Dermis microvascular lymphatic vessel endothelial cell (primary cell): ENCODE data around the gene EFNA2. TPM values are rescaled to one million over a fixed set of nuclear protein-coding genes. Genes with fewer than 3 reads are reported as not detected.
"Not testable (repeated sequence)": the region's sequence is repeated elsewhere in the genome, so short reads cannot be mapped to it uniquely, and the experiment has no call there.

Experiments
- DNase-seq, 2 donors: peaks; one replicate each; pipeline versions ENCODE4 v3.0.0 to v3.0.0-alpha.2; 2010; ENCODE audit warnings: low read depth in 2 of 2
- total RNA-seq: library from RNA; depleted of rRNA; stranded (reverse); fragments of >200 nt; gene quantifications from 2 replicates; pipeline ENCODE4 v1.2.1, GENCODE V29; 2014

EFNA2 gene
- total RNA-seq, 1 donor from 2014 or later: 0.13 TPM

GRCh38 chr19:1296078-1296477, 10.4 kb downstream of the EFNA2 start:
- DNase-seq: no peak

DNA sequence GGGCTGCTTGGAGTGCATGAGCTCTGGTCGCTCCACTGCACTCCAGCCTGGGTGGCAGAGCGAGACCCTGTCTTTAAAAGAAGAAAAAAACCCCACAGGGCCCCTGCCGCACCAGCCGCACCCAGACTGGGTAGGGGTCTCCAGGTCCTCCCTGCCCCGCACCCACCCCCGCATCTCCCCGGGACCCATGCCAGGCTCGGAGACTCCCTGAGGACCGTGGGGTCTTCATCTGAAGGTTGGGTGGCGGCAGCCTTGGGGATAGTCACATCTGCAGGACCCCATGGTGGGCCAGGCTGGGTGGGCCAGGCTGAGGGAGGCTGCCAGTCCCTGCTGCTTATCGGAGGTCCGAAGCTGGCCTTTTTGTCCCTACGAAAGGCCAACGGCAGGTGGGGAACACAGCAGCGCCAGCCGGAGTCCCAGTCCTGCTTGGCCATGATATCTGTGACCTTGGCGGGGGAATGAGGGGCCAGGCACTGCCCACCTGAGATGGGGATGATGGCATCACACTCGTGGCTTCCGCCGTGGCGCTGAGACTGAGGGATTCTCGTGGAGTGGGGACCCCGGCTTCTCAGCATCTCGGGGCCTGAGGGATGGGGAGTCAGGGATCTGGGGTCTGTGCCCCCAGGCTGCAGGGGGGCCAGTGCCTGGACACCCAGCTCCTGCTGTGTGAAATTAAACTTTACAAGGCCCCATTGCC, 11.1 kb downstream of the EFNA2 start:
- no peak for DNase-seq

DNA sequence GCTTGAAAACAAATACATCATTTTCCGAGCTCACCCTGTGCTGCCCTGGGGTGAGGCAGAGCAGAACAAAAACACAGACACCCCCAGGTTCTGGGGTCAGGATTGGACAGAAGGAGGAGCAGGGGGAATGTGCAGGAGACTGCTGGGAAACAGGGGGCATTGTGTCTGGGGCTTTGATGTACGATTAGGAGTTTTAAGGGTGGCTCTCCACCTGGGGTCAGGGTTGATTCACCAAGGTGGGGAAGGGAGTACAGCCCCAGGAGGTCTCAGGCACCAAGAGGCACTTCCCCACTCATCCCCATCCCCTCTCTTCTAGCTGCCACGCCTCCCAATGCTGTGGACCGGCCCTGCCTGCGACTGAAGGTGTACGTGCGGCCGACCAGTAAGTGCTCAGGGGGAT, 12.6 kb downstream of the EFNA2 start:
- no peak for DNase-seq

GRCh38 chr19:1299801-1300200, 14.1 kb downstream of the EFNA2 start:
- no peak for DNase-seq

- DNase-seq: no peak
Measured at GRCh38 chr19:1300744-1301490, 15.2 kb downstream of the EFNA2 start.

GRCh38 chr19:1302533-1303239, 17.0 kb downstream of the EFNA2 start:
- no peak for DNase-seq

- DNase-seq: no peak
Measured at GRCh38 chr19:1304197-1304924, 18.7 kb downstream of the EFNA2 start.

DNA sequence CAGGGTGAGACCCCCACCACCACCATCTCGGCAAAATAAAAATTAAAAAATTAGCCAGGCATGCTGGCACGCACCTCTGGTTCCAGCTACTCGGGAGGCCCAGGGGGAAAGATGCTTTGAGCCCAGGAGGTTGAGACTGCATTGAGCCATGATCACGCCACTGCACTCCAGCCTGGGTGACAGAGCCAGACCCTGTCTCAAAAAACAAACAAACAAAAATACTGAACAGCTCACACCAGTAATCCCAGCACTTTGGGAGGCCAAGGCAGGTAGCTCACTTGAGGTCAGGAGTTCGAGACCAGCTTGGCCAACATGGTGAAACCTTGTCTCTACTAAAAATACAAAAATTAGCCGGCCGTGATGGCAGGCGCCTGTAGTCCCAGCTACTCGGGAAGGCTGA, 19.7 kb downstream of the EFNA2 start:
- not testable (repeated sequence) for DNase-seq

GRCh38 chr19:1307320-1307719, 21.6 kb downstream of the EFNA2 start:
- DNase-seq: no peak

GRCh38 chr19:1307755-1308303, 22.2 kb downstream of the EFNA2 start:
- DNase-seq: no peak

GRCh38 chr19:1308718-1309117, 23.0 kb downstream of the EFNA2 start:
- no peak for DNase-seq

DNA sequence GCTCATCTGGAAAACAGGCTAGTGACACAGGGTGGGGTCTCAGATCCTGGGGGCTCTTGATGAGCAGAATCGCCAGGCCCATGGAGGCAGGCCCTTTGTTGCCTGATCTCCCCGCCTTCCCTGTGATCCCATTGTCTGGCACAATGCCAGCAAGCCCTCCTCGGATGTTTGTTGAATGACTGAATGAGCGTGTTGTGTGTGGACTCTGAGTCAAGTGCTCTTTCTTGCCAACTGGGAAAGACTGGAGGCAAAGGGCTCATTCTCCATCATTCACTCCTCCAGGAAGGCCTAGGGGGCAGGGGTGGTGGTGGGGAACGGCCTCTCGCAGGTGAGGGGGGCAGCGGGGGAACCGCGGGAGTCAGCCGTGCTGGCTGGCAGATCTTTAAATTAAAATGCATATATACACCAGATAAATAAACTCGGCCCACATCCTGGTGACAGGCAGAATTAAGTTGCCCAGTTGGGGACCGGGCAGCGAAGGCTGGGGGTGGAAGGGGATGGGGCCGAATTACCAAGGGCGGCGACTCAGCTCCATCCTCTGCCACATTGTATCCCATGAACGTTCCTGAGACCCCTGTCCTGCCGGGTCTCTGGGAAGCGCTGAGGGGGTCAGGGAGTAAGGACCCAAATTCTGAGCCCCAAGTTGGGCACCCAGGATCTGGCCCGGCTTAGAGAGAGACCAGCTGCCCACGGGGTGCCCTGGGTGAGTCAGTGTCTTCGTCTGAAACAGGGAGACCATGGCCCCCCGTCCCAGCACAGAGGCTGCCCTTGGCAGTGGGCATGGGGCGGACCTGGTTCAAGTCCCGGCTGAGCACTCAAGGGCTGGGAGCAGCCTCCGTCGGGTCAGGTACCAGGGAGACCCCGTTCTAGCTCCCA, 24.5 kb downstream of the EFNA2 start:
- DNase-seq: no peak

- DNase-seq: no peak
Measured at GRCh38 chr19:1310853-1311180, 25.1 kb downstream of the EFNA2 start.

DNA sequence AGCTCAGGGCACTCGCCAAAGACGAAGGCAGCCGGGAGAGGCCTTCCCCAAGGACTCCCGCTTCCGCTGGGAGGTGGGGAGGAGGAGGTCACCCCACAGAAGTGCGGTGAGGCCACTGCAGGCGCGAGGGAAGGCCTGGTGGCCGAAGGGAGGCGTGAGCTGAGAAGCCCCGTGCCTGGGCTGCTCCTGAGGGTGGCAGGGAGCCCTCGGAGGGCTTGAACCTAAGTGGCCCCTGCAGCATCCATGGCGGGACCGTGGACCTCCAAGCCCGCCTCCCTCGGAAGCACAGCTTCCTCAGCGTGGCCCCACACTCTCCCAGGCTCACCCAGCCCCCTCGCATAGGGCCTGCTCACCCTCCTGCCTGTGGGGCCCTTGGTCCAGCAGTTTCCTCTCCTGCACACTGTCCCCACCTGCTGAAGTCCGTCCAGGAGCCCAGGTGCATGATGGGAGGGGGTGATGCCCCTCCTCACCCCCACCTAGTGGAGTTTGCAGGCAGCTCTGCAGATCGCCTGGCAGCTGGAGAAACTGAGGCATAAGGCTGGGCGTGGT, 25.9 kb downstream of the EFNA2 start:
- DNase-seq: no peak

DNA sequence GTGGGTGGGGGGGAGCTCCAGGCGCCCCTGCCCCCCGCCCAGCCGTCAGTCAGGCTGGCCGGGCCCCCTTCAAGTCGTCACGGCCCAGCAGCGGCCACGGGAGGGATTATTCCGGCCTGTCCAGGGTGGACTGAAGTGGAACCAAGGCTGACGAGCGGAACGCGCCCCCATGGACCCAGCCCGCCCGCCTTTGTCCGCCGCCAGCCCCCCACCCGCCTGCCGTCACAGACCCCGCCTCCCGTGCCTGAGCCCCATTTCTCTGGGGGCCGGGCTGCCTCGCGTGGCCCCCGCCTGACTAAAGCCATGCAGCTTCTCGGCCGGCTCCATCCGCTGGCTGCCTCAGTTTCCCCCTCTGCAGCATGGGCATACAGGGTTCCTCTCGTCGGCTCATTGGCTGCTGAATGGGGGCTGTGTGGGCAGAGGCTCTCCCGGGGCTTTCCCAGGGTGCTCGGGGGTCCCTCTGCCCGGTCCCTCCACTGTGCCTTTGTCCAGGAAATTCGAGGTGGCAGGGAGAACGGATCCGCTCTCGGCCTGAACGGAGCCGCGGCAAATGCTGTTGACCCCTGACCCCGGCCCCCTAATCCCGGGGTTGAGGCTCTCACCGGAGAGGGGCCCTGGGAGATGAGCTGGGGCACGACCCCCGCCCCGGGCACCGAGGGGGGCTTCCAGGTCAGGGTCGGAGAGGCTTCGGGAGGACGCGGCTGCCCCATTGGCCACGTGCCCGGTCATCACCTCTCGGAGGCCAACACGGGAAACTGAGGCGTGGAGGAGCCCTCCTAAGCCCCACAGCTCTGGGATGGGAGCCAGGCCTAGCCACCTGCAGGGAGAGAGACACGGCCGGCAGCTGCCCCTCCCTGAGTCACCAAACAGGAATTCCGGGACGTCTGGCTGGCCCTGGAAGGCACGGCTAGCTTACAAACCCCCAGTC, 27.4 kb downstream of the EFNA2 start:
- DNase-seq: peak; percentile 5 to 67

DNA sequence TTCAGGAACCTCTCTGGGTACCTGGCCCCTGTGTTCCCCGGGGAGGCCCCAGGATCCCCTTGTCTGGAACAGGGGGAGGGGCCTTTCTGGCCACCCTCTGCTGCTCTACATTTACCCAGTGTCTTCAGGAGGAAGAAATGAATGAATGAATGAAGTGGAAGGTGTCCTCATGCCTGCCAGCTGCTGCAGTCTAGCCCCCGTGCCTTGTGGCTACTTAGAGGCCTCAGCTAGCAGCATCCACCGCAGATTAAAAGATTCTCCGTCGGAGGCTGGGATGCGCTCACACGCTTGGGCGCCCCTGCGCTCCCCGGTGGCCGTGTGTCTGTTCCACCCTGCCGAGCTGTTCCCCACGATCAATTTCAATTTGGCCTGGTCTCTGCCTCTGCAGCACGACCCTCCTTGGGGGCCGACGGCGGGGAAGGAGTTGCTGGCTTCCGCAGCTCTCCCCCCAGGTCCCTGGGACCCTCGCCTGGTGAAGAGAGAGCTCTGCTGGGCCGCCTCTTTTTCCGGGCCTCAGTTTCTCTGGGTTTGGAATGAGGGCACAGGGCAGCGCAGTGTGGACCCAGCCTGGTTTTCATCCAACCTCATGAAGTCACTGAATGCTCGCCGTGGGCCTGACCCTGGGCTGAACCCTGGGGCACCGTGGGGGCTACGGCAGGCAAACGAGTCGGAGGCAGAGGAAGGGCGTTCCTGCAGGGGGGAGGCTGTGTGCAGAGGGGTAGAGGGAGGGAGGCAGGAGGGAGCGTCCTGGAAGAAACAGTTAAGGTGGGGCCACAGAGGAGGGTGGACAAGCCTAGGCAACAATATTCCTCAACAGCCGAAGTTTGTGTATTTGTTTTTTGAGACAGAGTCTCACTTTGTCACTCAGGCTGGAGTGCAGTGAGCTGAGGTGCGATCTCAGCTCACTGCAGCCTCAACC, 28.3 kb downstream of the EFNA2 start:
- DNase-seq: no peak

- peak; percentile 2 to 62 for DNase-seq
Measured at GRCh38 chr19:1315470-1316166, 29.9 kb downstream of the EFNA2 start.

- DNase-seq: no peak
Measured at GRCh38 chr19:1316466-1316865, 30.8 kb downstream of the EFNA2 start.
